Measurements from ENCODE around the gene FAM169A. TPM values are rescaled to one million over a fixed set of nuclear protein-coding genes. Genes with fewer than 3 reads are reported as not detected.

FAM169A gene
- total RNA-seq, 1 experiment from 2014 or later: 63.1 TPM

GRCh38 chr5:74801941-74802340 lies 64.2 kb downstream of the FAM169A start:
- H3K79me1 ChIP-seq (ENCODE audit: insufficient read depth, low read depth, low read length, poor library complexity, severe bottlenecking): peaks cover 3% of the 10 kb centered on the region
- no peak overlapping the region for H3K4me2 ChIP-seq (ENCODE audit: insufficient read depth, insufficient read length, low read length)
- no peak overlapping the region for H3K56ac ChIP-seq (ENCODE audit: insufficient read length, low read depth, low read length)
- no peak overlapping the region for H3K23ac ChIP-seq (ENCODE audit: insufficient read length, low read depth, low read length)
- no peaks in the 10 kb centered on the region for H3K9me3 Mint-ChIP-seq
- H4K20me1 ChIP-seq (ENCODE audit: control insufficient read depth, insufficient read depth, insufficient read length): no peaks in the 10 kb centered on the region
- peak overlapping the region in 2 of 3 experiments; percentile 0 to 12; a peak in 5 of 7 replicates for H3K27ac Mint-ChIP-seq
- no peak overlapping the region for H2AK5ac ChIP-seq (ENCODE audit: insufficient read length, low read length)
- TF ChIP-seq, protein P1, sequence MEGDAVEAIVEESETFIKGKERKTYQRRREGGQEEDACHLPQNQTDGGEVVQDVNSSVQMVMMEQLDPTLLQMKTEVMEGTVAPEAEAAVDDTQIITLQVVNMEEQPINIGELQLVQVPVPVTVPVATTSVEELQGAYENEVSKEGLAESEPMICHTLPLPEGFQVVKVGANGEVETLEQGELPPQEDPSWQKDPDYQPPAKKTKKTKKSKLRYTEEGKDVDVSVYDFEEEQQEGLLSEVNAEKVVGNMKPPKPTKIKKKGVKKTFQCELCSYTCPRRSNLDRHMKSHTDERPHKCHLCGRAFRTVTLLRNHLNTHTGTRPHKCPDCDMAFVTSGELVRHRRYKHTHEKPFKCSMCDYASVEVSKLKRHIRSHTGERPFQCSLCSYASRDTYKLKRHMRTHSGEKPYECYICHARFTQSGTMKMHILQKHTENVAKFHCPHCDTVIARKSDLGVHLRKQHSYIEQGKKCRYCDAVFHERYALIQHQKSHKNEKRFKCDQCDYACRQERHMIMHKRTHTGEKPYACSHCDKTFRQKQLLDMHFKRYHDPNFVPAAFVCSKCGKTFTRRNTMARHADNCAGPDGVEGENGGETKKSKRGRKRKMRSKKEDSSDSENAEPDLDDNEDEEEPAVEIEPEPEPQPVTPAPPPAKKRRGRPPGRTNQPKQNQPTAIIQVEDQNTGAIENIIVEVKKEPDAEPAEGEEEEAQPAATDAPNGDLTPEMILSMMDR (conservative IDR thresholded peaks at IDR 0.05): no peak
- 100% methylated on average over 1 of the region's 1 CpG for WGBS (ENCODE audit: extremely low coverage, insufficient read length, low lambda C conversion rate)
- no peaks in the 10 kb centered on the region for H3K79me2 ChIP-seq (ENCODE audit: insufficient read depth, low read length)
- no peak overlapping the region for H2BK5ac ChIP-seq (ENCODE audit: insufficient read length, low read length)
- H4K8ac ChIP-seq (replicated peaks; ENCODE audit: insufficient read length, low read depth, low read length): no peak overlapping the region
- no peak overlapping the region for H2BK15ac ChIP-seq (ENCODE audit: low read depth, low read length)
- H2AFZ ChIP-seq (ENCODE audit: low read length): no peak overlapping the region
- no peak overlapping the region for H2BK12ac ChIP-seq (ENCODE audit: insufficient read length, low read depth, low read length)
- no peaks in the 10 kb centered on the region for H3K27me3 ChIP-seq (ENCODE audit: insufficient read depth, low read length)
- H2BK20ac ChIP-seq (ENCODE audit: low read depth, low read length, poor library complexity, severe bottlenecking): no peak overlapping the region
- DNase-seq: no peak
- H2BK120ac ChIP-seq (ENCODE audit: low read depth, low read length, poor library complexity, severe bottlenecking): no peak overlapping the region
- H3K9ac ChIP-seq (ENCODE audit: extremely low read depth, insufficient read length, low read length): no peak overlapping the region
- no peak overlapping the region for H3K18ac ChIP-seq (ENCODE audit: insufficient read length, low read depth, low read length)
- H3K4me1 ChIP-seq (ENCODE audit: insufficient read depth, low read length): 0 out of 2 replicates have a peak, but pooled peaks cover 3% of the 10 kb centered on the region
- 0 out of 4 replicates have a peak, but pooled peaks cover 0 to 2% of the 10 kb centered on the region in 2 experiments for H3K4me1 Mint-ChIP-seq
- H3K23me2 ChIP-seq (ENCODE audit: insufficient read length, low read depth, low read length, poor library complexity, severe bottlenecking): no peaks in the 10 kb centered on the region
- H3K4ac ChIP-seq (ENCODE audit: low read depth, low read length): no peak overlapping the region
- H3K27me3 Mint-ChIP-seq (ENCODE audit: low read depth): no peaks in the 10 kb centered on the region
- no peak overlapping the region for H3K4me3 Mint-ChIP-seq
- no peak overlapping the region for H3T11ph ChIP-seq (ENCODE audit: low read length)
- H3K27ac ChIP-seq (ENCODE audit: insufficient read length, low read depth, low read length): no peak overlapping the region
- no peaks in the 10 kb centered on the region for H3K9me3 ChIP-seq (ENCODE audit: control insufficient read depth, low read depth, low read length)
- no peak overlapping the region for H3K14ac ChIP-seq (ENCODE audit: insufficient read depth, low read length)
- H3K36me3 Mint-ChIP-seq (ENCODE audit: insufficient read depth in 1 of 3, low read depth in 3 of 3): peaks cover 26 to 59% (median 41%) of the 10 kb centered on the region in 3 experiments; a peak in 6 of 7 replicates
- no peak overlapping the region for H4K5ac ChIP-seq (ENCODE audit: insufficient read length, low read depth, low read length)
- no peak overlapping the region for H4K91ac ChIP-seq (ENCODE audit: insufficient read length, low read depth, low read length)
